HG03280 (cell line): Measurements from ENCODE around the gene RPL12.
"Not testable (repeated sequence)": the region's sequence is repeated elsewhere in the genome, so short reads cannot be mapped to it uniquely, and the experiment has no call there.

ENCODE experiments used
- ATAC-seq: cut with Tn5 transposase; IDR thresholded peaks from one replicate; pipeline ENCODE4 v1.9.1; 2021; ENCODE audit warnings: mild to moderate bottlenecking, moderate library complexity; ENCODE audit not compliant: unreplicated experiment

Gene RPL12

DNA sequence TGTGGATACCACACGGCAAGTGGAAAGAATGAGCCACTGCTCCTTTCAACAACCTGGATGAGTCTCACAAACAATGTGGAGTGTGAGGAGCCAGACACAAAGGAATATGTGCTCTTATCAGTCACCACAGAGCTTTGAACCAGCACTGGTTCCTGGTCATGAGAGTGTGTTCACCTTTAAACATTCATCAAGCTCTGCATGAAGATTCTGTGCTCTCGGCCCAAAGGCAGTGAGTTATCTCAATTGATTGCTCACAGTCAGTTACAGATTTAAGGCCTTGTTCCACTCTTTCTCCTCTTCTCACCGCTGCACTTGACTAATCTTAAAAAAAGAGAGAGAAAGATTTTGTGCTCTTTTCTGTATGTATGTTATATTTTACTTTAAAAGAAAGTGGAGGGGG, 19.5 kb upstream of the RPL12 start:
- no peak for ATAC-seq

DNA sequence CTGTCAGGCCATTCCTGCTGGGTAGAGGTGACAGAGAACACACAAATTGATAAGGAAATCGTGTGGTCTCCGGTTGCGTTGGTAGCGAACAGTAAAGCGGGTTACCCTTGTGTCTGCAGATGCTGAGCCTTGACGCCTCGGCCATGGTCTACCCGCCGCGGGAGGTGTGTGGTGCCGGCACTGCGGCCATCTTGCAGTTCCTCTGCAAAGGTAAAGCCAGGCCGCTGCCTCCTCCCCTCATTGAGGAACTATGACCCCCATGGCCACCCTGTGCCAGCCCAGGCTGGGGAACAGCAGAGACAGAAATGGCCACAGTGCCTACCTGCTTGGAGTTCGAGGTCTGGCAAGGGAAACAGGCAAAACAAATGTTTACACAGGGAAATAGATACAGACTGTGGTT, 16.4 kb upstream of the RPL12 start:
- ATAC-seq, result no peak

DNA sequence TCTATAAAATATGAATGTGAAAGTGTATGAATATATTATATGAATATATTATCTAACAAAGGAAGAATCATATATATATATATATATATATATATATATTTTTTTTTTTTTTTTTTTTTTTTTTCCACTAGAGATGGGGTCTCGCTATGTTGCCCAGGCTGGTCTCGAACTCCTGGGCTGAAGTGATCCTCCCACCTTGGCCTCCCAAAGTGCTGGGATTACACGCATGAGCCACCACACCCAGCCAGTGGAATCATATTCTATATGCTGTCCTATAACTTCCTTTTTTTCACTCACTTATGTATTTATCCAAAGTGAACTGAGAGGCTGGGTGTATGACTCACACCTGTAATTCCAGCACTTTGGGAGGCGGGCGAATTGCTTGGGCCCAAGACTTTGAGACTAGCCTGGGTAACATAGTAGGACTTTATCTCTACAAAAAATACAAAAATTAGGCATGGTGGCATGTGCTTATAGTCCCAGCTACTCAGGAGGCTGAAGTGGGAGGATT, 15.3 kb upstream of the RPL12 start:
- not testable (repeated sequence) for ATAC-seq

DNA sequence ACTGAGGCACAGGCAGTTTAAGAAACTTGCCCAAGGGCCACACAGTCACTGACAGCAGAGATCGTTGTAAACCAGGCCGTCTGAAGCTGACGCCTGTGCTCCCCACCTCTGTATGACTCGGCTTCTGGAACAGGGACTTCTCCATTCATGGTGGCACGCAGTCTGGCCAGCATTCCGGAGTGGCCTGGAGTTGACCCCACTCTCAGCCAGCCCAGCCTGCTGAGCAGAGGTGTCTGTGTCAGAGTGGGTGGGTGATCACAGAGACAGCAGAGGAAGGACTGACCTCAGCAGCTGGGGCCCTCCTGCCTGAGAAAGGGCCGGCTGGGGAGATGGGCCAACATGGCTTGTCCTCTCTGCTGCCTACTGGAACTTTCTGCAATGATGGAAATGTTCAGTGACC, 12.7 kb upstream of the RPL12 start:
- ATAC-seq, result no peak

DNA sequence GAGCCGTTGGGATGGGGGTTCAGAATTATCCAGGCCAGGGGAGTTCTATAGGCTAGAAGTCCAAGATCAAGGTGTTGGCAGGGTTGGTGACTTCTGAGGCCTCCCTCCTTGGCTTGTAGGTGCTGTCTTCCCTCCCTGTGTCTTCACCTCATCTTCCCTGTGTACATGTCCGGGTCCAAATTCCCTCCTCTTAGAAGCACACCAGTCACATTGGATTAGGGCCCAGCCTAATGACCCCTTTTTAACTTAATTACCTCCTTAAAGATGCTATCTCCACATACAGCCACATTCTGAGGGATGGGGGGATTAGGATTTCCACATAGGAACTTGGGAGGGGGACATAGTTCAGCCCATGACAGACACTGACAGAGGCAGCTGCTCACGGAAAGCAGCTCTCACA, 12.2 kb upstream of the RPL12 start:
- no peak for ATAC-seq

DNA sequence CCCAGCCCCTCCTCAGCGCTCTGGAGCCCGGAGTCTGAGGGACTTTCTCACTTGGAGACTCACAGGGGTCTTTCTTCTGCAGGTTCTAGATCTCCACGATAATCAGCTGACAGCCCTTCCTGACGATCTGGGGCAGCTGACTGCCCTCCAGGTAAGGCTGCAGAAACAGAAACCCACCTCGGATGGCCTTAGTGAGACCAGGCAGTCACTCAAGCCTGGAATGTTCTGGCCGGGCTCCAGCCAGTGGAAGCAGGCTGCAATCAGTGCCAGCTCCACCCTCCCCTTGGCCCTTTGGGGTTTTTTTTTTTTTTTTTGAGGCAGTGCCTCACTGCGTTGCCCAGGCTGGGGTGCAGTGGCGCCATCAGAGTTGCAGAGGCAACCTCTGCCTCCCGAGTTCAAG, 7.7 kb upstream of the RPL12 start:
- no peak for ATAC-seq

DNA sequence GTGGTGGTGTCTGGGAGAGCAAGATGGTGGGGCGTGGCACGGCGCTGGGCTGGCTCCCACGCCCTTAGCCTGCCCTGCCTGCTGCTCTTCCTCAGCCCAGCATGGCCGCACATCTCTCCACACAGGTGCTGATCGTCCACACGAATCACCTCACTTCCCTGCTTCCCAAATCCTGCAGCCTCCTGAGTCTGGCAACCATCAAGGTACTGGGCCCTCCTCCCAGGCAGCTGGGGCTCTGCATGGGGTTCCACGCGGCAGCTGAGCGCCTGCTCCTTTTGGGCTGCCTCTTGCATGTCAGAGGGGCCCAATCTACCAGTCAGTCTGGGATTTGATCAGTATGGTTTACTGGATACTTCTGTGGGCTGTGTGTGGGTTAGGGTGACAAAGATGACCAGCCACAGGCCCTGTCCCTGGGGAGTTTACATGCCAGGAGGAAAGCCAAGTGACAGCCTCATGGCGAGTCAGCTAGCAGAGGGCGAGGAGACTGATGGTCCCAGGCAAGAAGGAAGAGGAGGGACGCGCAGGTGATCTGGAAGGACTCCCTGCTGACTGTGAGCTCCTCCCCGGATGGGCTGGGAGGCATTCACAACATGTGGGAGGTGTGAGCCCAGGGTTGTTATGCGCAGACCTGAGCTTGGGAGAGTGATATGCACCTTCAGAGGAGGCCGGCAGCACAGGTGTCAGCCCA, 6.1 kb upstream of the RPL12 start:
- ATAC-seq, result no peak

DNA sequence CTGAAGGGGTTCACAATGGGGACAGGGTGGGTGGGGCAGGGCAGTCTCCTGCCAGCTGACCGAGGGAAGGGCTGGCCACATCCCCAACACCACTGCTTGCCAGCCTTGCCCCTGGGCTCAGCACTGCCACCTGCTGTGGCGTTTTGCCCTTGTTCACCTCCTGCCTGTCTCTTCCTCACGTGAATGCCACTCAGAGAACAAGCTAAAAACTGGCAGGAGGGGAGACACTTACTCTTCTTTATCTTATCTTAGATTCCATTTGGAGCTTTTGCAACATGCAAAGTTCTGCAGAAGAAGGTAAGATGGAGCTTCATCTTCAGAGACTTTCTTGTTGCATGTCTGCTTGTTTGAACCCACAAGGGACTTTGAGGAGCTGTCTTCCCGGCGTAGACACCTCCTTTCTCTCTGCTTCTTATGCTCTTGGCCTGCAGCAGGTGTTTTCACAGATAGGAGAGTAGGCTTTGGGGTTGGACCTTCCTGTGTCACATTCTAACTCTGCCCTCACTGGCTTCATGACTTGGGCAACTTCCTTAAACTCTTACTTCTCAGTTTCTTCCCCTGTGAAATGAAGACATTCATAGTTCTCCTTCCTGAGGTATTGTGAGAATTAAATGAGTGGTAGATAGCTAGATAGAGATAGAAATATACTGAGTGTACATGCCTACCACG, 4.3 kb upstream of the RPL12 start:
- ATAC-seq, result no peak

DNA sequence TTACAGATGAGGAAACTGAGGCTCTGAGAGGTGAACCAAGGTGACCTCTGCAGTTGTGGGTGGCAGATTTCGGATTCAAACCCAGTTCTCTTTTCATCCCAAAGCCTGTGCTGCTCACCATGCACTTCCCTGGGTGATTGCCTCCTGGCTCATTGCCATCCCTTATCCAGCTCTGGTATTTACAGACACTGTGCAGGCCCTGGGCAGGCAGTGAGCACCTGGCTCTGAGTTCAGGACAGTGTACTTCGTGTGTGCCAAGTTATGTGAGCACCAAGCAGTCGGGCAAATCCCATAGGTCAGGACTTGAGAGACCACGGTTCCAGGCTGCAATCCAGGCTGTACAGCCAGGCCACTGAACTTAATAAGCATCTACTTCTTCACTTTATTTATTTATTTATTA, 1.5 kb upstream of the RPL12 start:
- no peak for ATAC-seq

DNA sequence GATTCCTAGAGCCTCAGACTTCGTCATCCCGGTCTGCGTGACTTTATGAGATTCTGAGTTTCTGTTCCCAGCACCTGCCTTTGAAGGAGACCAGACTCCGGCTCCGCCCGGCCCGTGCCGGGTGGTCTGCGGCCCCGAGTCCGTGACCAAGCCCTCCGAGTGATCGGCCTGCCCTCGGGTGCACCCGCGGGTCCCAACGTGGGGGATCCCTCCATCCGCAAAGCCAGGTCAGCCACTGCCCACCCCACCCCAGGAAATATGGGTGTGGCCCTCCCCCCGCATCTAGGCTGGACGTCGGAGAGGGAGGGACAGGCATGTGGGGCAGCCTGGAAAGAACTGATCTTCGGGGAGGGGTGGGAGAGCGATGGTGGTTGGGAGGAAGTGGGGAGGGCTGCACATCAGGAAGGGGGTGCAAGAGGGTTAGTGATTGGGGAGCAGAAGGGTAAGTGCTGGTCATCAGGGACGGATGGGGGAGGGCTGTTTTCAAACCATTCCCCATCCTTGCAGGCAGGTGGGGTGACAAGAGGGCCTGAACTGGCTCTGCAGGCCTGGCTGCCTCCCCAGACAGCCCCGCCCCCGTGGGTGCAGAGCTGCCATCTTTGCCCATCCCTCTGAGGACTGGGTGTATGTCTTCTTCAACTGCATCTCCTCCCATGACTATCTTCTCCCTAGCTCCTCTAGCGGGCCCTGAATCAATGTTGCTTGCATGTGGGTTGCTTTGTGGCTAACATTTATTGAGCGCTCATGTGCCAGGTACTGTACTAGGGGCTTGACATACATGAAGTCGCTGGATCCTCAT, 851 bp upstream of the RPL12 start:
- ATAC-seq, result no peak

DNA sequence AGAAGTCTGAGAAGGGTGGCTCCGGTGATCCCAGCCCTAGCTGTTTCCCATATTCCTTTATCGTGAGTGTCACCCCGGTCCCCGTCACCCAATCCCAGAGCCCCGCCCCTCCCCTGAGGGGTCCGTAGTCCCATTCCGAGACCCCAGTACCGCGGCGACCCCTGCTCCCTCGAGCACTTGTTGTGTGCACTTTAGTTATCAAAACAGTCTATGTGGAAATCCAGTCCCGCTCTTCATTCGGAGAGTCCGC, 327 bp upstream of the RPL12 start:
- ATAC-seq, result peak; percentile 27

DNA sequence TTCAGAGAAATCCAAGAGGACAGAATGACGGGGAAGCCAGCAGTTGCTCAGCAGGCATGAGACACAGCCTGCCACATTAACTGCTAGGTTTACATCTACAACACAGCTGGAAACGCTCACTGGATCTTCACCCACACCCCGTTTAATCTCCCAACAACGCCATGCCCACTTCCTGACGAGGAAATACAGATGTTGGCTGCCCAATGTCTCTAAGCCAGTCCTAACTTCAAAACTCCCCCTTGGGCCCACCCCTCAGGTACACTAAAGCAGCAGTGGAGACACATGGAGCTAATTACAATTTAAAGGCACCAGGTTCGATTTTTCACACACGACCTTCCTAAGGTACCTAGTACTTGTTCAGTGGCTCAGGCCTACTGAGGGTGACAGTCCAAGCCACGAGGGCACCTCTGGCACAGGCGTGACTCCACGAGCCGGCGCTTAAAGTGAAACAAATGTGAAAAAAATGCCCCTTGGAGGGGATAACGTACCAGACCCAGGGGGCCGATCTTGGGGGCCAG, 904 bp downstream of the RPL12 start:
- no peak for ATAC-seq

DNA sequence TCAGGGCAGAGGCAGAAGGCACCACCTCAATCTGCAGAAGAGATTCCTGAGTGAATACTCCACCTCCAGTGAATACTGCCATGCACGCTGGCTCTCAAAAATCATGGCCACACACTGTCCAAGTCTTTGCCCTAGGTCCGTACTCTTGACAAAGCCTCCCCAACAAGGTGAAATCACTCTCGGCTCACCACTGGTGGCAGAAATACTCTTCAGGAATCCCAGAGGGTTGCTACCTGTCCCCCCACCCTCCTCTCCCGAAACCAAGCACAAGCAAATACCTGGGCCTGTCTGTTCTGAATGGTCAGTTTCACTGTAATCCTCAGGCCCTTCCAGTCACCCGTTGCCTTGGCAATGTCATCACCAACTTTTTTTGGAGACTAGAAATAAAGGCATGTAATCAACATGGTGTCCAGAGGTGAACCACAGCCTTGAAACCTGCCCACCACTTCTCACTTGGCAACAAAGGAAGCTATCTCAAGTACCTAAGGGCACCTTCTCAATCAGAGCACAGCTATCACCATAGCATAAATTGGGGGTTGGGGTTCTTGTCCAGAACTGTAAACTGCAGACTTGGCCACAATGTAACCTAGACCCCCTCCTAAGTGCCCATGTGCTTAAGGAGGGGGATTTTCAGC, 1.8 kb downstream of the RPL12 start:
- no peak for ATAC-seq

DNA sequence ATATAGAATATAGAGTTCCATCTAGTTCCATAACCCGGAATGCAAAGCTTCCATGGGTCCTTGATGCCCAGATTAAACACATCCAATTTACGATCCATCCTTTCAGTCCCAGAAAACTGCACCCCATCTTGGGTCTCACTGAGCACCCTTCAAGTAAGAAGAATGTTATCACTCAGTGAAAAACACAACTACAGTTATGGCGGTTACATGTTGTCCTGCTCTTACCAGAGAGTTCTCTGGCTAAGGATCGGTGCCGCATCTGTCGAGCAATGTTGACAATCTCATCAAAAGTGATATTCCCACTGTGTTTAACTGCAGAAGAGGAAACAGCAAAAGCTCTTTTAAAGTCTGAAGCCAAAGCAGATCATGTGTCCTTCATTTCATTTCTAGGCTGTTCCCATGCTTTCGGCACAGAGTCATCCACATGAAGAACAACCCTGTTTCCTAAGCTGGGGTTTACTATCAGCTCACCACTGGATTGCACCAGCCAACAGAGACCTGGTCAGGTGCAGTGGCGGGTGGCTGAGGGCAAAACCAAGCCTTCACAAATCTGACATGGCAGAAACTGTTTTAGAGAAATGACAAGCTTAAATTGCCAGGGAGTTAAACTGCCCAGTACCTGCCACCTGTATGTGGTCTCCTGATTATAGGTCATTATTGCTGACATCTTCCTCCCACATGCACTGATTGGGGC, 2.9 kb downstream of the RPL12 start:
- no peak for ATAC-seq

DNA sequence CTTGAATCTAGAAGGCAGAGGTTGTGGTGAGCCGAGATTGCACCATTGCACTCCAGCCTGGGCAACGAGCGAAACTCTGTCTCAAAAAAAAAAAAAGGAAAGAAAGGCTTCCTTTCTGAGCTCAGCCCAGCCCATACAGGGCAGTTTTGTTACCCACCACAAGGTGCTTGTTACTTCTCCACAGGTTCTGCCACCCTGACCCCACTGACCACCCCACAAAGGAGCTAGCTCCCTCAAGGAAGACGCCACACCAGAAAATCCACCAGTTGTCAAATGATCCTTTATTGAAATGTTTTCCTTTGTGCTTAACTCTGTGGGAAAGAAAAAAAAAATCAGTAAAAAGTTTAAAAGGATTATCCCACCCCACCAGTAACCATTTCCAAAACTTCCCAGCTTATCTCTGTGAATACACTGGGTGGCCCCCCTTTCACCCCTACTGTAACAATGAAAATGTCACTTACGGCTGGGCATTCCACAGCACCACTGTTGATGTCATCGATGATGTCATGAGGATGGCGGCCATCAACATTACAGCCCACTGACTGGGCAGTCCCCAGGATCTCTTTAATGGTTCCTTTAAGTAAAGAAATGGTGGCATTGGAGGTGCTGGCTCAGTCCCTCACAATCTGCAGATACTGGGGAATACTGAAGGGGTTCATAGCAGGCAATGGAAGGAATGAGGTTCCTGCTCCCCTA, 3.6 kb downstream of the RPL12 start:
- no peak for ATAC-seq

DNA sequence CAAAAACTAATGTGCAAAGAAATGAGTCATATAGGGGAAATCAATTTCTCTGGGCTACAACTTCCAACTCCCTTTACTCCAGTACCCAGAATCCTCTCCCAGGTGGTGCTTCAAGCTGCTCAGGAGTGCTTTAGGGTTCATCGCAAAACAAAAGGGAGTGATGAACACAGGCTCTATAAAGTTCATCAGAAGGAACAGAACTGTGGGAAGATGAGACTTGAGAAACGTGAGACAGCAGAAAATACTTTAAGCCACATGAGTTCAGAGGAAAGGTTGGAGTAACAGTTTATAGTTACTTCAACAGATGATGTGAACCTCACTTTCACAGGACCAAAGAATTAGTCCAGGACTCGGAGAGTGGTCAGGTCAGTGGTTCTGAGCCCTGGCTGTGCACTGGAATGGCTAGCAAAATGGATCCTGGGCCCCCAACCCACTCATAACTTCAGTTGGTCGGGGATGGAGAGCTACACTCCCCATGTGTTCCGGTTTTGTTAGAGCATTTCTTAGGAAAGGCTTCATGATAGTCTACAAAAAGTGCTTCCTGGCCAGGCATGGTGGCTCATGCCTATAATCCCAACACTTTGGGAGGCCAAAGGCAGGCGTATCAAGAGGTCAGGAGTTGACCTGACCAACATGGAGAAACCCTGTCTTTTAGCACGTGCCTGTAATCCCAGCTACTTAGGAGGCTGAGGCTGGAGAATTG, 4.3 kb downstream of the RPL12 start:
- no peak for ATAC-seq

DNA sequence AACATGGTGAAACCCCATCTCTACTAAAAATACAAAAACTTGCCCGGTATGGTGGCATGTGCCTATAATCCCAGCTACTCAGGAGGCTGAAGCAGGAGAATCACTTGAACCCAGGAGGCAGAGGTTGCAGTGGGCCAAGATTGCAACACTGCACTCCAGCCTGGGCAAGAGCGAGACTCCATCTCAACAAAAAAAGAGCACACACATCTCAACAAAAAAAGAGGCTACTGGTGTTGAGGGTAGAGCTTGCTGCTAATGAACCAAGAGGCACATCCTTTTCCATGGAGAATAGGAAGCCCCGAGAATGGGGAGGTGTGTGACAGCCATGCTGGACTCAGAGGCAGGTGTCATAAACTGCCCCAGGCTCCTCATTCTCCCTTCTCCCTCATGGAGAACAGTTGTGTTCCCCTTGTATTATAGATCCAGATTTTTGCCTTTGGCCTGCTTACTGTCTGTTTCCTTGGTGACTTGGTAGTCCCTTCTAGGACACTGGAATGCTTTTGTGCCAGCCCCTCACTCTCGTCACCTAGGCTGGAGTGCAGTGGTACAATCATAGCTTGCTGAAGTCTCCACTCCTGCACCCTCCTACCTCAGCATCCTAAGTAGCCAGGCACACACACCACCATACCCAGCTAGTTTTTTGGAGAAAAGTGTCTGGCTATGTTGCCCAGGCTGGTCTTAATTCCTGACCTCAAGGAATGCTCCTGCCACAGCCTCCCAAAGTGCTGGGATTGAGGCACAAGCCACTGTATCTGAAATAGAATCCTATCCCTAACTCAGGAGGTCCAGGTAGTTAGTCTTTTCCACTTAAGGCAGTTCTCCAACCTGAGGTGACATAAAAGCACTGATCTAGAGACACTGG, 5.1 kb downstream of the RPL12 start:
- ATAC-seq, result no peak

DNA sequence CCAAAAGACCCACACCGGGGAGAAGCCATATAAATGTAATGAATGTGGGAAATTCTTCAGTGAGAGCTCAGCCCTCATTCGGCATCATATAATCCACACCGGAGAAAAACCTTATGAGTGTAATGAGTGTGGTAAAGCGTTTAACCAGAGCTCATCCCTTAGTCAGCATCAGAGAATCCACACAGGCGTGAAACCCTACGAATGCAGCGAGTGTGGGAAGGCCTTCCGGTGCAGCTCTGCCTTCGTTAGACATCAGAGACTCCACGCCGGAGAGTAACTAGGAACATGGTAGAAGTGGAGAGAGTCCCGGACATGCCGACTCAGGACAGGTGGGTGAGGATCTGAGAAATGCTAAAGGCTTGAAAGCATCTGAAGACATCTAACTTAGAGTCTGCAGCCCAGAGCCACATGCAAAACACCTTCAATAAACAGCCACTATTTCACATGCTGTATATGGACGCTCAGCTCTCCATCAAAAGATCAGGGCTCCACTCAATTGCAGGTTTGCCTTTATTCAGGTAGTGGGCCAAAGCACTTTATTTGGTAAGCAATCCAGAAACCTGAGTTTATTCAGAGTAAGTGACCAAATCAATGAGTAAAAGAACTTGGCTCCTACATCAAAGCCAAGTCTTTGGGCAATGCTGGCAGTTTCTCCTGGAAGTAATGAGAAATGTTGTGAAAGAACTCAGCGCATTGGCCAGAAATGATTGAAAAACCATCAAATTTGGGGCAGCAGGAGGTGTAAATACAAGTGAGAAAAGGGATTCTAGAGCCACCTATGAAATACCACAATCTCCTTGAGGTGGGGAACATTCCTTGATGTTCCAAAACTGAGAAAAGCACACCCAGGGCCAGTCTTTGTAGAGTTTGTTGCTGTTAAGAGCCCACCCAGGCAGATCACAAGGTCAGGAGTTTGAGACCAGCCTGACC, 6.0 kb downstream of the RPL12 start:
- no peak for ATAC-seq
